Left lung (tissue), 10 donors: ENCODE measurements around the gene EIF3M. TPM values are rescaled to one million over a fixed set of nuclear protein-coding genes. Genes with fewer than 3 reads are reported as not detected.

Source experiments
- ATAC-seq: fragments of 200-7000 bp; cut with Tn5 transposase; one replicate; pipeline ENCODE4 v1.9.1; 2020; ENCODE audit warnings: moderate library complexity
- DNase-seq, 4 donors: peaks; one replicate each; pipeline ENCODE4 v3.0.0-alpha.2; 2013 to 2020
- H3K27ac ChIP-seq, 2 donors: fragments of 200-600 bp; sonication (generic) in 1 of 2; one replicate each; pipeline versions ENCODE4 v1.5.0 to v1.8.0; 2020 to 2021
- H3K27me3 ChIP-seq, 2 donors: fragments of 200-600 bp; sonication (generic) in 1 of 2; one replicate each; pipeline versions ENCODE4 v1.5.0 to v1.8.0; 2020 to 2021
- H3K36me3 ChIP-seq, 2 donors: fragments of 200-600 bp; sonication (generic) in 1 of 2; one replicate each; pipeline versions ENCODE4 v1.5.0 to v1.8.0; 2020 to 2021
- H3K4me1 ChIP-seq, 2 donors: fragments of 200-600 bp; one replicate each; pipeline ENCODE4 v1.8.0; 2021
- H3K4me3 ChIP-seq, 2 donors: fragments of 200-600 bp; sonication (generic) in 1 of 2; one replicate each; pipeline versions ENCODE4 v1.5.0 to v1.8.0; 2020 to 2021; ENCODE audit warnings: mild to moderate bottlenecking in 1 of 2
- H3K9me3 ChIP-seq, 2 donors: fragments of 200-600 bp; sonication (generic) in 1 of 2; one replicate each; pipeline versions ENCODE4 v1.5.0 to v1.8.0; 2020 to 2021
- CTCF ChIP-seq, 2 donors: fragments of 200-600 bp; sonication (generic) in 1 of 2; IDR thresholded peaks; one replicate each; pipeline versions ENCODE4 v1.5.0 to v1.8.0; 2021; ENCODE audit warnings: antibody characterized with exemption in 2 of 2
- intact Hi-C, 2 donors: fragments of 100-400 bp; cut with DNase I; formaldehyde crosslinking; loops; one replicate each; pipeline versions ENCODE4 v1.11.2 to v1.14.2; 2022
- polyA plus RNA-seq, 6 donors: library from polyadenylated mRNA; unstranded; fragments of 120-200 nt; gene quantifications; one replicate each; pipeline ENCODE4 v1.2.1, GENCODE V29; 2013; ENCODE audit not compliant: insufficient read length in 6 of 6
- total RNA-seq, 2 donors: library from RNA; stranded (reverse); fragmentation: NEBNext Ultra II Directional; extraction: Animal tissue kit (Norgen Biotek cat#: 25700); gene quantifications; one replicate each; pipeline ENCODE4 v1.2.1, GENCODE V29; 2021
- donor health status: DM: no; HTN: yes; CAD: no.
- donor health status: DM: no; HTN: no; CAD: no.

Gene EIF3M
- total and polyA plus RNA-seq, 8 donors, result 151 to 432 (median 374) TPM

- ATAC-seq (no peak), DNase-seq (no peak)
- TF ChIP-seq CTCF (IDR thresholded peaks at IDR 0.05), result no peak
- Histone ChIP-seq H3K27me3 (peaks cover 0 to 10% of the 10 kb centered on the region in 2 donors), H3K27ac (no peak overlapping the region), H3K4me3 (no peak overlapping the region), H3K36me3 (no peaks in the 10 kb centered on the region), H3K4me1 (no peaks in the 10 kb centered on the region), H3K9me3 (no peaks in the 10 kb centered on the region)
- intact Hi-C loops, result no loop called here
Observed at GRCh38 chr11:32566517-32566916, 17.1 kb upstream of the EIF3M start.

- Histone ChIP-seq H3K4me1 (no peaks in the 10 kb centered on the region), H3K4me3 (no peak overlapping the region), H3K9me3 (no peaks in the 10 kb centered on the region), H3K27ac (no peak overlapping the region), H3K27me3 (peaks cover 0 to 11% of the 10 kb centered on the region in 2 donors), H3K36me3 (no peaks in the 10 kb centered on the region)
- DNase-seq (no peak), ATAC-seq (no peak)
- TF ChIP-seq CTCF (IDR thresholded peaks at IDR 0.05), result no peak
- intact Hi-C loops, result no loop called here
Observed at GRCh38 chr11:32567154-32567553, 16.5 kb upstream of the EIF3M start.

GRCh38 chr11:32569313-32569881 lies 14.2 kb upstream of the EIF3M start:
- Histone ChIP-seq H3K4me3 (no peak overlapping the region), H3K9me3 (no peaks in the 10 kb centered on the region), H3K36me3 (no peaks in the 10 kb centered on the region), H3K27ac (no peak overlapping the region), H3K4me1 (no peaks in the 10 kb centered on the region), H3K27me3 (peaks cover 0 to 16% of the 10 kb centered on the region in 2 donors)
- DNase-seq (no peak), ATAC-seq (no peak)
- TF ChIP-seq CTCF (IDR thresholded peaks at IDR 0.05), result no peak
- intact Hi-C loops, result no loop called here

GRCh38 chr11:32571039-32571438 lies 12.6 kb upstream of the EIF3M start:
- H3K4me1 ChIP-seq, result no peaks in the 10 kb centered on the region
- H3K4me3 ChIP-seq, result no peak overlapping the region
- no peaks in the 10 kb centered on the region for H3K36me3 ChIP-seq
- no peak for DNase-seq
- TF ChIP-seq CTCF (IDR thresholded peaks at IDR 0.05), result no peak
- H3K27me3 ChIP-seq, result peaks cover 0 to 16% of the 10 kb centered on the region in 2 donors
- intact Hi-C loops, result no loop called here
- H3K27ac ChIP-seq, result no peak overlapping the region
- H3K9me3 ChIP-seq, result no peaks in the 10 kb centered on the region
- ATAC-seq, result no peak

- Histone ChIP-seq H3K27ac (no peak overlapping the region), H3K36me3 (no peaks in the 10 kb centered on the region), H3K9me3 (no peaks in the 10 kb centered on the region), H3K27me3 (peaks cover 0 to 20% of the 10 kb centered on the region in 2 donors), H3K4me3 (no peak overlapping the region), H3K4me1 (no peaks in the 10 kb centered on the region)
- ATAC-seq, result no peak
- DNase-seq, result no peak
- intact Hi-C loops, result no loop called here
- no peak for TF ChIP-seq CTCF (IDR thresholded peaks at IDR 0.05)
Observed at GRCh38 chr11:32573228-32573627, 10.4 kb upstream of the EIF3M start.
